Activated naive CD4-positive, alpha-beta T cell (primary cell): Measurements from ENCODE around the gene FREM1.
"Not testable (repeated sequence)": the region's sequence is repeated elsewhere in the genome, so short reads cannot be mapped to it uniquely, and the experiment has no call there.

Experiments used
- DNase-seq, 4 experiments: peaks; one replicate each; lab custom pipeline; 2025; lab: John Stamatoyannopoulos, UW

Gene FREM1

DNA sequence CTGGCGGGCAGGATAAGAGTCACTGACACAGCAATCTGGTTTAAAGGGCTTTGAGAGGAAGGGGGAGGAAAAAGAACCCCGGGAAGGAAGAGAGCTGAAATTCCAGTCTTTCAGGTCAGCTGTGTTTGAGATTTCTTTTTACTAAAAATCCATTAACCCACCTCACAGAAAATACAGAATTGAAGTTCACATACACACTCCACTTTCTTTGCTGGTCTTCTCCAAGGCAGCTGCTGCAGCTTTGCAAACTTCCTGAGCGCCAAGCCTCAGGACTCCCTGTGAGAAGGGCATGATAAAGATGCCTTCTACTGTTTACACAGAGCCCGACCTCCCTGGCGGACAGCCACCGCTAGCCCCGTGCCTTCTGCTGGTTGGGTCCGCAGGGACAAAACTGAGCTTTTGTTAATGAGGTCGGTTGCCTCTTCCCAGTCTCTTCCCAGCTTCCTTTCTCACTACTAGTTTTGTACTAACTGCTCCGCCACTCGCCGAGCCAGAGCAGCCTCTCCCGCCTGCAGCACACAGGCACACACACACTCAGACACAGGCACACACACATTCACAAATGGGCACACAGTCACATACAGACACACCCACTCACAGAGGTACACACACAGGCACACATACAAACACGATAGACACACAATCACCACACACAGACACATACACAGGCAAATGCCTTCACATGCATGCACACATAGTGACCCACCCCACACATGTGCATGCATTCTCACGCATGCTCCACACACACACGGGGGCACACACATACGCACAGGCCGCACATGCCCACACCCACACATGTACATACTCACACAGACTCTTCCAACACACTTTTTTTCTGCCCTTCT lies at the start of gene FREM1:
TSS of gene FREM1 (minus strand) at position 468 of the 845 bp plus-strand sequence. CDS start 41,451 bp downstream, outside the sequence.
- DNase-seq: no peak

DNA sequence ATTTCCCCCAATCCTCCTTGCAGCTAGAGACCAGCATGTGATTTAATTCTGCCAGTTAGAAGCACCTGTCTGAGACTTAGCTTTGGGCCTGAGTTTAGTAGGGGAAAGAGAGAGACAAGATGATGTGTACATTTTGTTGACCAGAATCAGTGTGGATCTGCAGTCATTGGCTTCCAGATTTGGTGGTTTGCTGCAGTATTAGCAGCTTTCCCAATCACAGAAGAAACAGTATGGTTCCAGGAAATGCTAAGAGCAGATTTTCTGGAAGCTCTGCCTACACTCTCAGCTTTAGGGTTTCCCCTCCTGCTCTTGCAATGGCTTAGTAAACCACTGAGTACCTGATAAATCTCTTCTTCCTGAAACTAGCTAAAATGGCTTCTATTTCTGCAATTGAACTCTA lies 48.8 kb upstream of the FREM1 start:
- no peak for DNase-seq

GRCh38 chr9:14957109-14957508 lies 46.9 kb upstream of the FREM1 start:
- DNase-seq: no peak

DNA sequence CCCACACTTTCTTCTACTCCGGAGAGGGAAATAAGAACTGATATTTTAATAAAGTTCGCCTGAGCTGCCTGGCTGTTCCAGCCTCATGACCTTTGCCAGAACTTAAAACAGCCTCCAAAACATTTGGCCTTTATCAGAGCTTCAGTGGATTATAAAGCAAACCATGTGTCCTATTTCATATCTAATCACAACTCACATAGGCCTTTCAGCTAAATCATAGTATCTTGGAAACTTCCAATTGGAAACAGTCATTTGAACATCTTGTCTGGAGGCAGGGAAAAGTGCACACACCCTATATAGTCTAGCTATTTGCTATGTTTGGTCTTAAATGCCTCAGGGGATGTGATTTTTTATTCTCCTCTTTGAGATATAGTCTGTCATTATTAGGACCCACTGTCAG lies 46.0 kb upstream of the FREM1 start:
- DNase-seq: no peak

DNA sequence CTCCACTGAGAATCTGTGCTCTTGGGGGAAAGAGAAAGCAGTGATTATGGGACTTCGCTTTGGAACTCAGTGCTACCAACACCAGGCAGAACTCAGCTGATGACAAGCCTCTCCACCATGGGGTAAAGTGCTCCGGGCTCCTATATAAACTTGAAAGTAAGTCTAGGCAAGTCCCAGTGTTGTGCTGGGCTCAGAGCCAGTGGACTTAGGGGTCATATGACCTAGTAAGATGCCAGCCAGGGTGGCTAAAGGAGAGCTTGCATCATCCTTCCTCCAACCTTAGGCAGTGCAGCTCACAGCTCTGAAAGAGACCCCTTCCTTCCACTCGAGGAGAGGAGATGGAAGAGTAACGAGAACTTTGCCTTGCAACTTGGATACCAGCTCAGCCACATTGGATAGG lies 35.1 kb upstream of the FREM1 start:
- no peak for DNase-seq

DNA sequence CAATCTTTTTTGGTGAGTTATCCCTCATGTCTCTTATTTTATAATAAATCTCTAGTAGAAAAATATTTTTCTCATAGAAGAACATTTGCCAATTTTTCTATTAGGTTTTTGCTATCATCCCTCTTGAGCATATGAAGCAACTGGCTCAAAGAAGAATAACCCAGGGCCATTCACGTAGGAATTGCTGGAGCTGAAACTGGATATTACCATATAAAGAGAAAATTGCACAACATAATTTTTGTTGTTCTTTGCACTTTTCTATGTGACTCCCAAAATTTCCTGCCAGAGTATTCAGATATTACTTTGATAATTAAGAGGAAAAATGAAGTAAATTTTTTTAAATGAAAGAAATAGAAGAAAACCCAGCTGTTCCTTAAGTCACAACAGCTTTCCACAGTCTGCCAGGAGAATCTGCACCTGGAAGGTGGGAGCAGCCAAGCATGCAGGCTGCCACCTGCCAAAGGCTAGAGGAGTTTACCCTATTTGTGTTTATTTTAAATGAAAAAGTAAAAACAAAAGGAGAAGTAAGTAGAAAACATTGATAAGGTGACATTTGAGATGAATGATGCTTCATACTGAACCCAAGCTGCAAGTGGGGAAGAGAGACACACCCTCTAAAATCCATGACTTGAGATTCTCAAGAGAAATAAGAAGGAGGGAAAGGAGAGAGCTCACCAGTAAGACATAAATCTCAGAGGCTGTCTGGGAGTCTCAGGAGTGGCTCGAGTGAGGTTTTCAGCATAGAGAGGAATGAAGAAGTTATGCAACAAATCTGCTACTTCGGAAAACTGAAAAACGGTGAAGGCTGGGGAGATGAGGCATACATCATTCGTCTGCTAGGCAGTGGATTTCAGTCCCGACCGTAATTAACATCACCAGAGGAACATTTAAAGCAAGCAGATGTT lies 31.5 kb upstream of the FREM1 start:
- DNase-seq: no peak

- DNase-seq: no peak
Measured at GRCh38 chr9:14939378-14939777, 29.1 kb upstream of the FREM1 start.

DNA sequence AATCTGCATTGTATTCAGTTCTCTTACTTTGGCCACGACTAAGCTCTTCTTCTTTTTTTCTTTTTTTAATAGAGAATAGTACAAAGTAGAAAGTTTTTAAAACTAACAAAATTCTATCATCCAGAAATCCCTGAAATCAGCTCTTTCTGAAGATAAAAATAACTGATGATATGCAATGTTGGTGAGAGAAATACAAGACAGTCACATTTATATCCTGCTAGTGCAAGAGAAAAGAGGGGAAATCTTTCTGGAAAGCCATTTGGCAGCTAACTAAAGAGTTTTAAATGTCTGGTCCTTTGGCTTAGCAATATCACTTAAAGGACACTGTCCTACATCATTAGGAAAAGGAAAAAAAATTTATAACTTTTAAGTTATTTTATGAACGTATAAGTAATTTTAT lies 27.0 kb upstream of the FREM1 start:
- DNase-seq: no peak

DNA sequence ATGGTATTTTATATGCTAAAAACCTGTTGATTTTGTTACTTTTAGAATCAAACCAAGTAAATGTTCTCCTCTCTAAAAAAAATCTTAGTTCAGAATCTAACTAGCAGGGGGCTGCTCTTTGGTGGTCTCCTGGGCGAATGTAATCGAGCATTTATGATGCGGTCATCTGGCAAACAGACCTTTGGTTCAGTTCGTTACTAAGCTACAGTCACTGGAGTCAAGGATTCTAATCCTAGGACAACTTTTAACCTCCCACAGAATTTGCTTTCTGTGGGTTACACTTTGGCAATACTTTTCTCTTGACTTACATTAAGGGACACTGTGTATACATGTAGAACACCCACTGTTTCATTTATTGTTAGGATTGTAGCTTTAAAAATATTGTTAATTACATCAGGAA lies 26.3 kb upstream of the FREM1 start:
- DNase-seq: no peak

DNA sequence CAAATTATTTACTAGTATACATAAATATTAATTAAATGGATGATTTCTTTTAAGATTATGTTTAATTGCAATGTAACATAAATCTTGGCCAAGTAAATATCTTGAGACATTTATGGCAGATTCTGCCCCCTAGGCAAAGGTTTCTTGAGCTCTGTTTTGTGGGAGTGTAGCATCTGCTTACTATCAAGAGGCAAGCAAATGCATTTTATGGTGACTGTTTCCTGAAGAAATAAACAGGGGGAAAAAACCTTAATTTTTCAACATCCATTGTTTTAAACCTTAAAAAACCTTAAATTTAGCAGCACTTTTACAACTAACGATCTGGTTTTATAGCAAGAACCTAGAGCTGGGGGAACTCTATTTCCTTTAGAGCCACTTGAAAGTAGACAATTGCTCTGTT lies 25.7 kb upstream of the FREM1 start:
- DNase-seq: no peak

DNA sequence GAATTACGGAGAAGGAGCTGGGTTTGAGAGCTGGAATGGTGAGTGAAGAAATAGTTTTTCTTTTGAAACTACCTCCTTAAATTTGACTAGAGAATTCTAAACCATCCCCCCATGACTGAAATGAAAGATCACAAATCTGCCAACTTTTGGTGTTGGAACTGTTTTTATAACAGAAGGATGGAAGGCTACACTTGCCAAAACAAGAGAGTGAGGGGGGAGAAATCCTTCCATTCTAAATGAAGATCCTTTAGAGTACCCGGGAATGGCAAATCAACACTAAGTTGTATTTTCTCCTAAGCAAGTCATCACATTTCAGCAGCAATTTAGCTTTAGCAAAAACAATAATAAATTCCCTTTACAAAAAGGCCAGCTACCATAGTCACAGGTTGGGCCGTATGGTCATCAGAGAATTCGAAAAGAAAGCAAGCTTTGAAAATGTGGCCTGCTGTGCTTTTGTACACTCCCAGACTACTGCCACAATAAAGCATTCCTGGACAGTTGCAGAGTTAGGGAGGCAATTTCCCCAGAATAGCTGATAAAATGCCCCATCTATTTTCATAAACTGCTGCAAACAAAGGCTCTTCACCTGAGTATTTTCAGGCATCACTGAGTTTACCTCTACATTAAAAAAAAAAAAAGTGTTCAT lies 25.0 kb upstream of the FREM1 start:
- no peak for DNase-seq

DNA sequence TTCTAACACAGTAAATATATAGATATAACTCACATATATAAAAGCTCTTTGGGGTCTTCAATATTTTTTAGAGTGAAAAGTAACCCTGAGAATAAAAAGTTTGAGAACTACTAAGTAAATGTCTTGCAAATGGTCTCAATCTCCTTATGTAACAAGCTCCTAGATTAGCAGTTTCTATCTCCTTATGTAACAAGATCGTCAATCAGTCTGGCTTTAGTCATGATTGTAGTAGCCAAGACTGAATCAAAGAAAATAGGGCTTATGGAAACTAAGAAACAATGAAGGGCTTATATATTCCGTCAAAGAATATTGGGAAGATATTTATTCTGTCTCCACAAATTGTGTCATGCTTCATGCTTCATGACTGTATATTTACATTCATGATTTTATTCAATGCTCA lies 22.4 kb upstream of the FREM1 start:
- no peak for DNase-seq

DNA sequence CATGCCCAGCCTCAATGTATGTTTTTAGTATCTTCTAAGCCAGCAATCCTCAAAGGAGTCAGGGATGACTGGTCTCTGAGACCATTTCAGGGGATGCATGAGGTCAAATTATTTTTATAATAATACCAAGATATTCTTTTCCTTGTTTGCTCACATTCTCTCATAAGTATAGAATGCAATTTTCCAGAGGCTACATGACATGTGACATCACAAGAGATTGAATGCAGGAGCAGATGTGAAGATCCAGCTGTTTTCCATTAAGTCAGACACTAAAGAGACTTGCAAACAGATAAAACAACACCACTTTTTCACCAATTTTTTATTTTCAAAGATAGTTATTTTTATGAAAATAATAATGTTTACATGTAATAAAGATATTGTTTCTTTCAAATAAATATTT lies 22.0 kb upstream of the FREM1 start:
- DNase-seq: no peak

DNA sequence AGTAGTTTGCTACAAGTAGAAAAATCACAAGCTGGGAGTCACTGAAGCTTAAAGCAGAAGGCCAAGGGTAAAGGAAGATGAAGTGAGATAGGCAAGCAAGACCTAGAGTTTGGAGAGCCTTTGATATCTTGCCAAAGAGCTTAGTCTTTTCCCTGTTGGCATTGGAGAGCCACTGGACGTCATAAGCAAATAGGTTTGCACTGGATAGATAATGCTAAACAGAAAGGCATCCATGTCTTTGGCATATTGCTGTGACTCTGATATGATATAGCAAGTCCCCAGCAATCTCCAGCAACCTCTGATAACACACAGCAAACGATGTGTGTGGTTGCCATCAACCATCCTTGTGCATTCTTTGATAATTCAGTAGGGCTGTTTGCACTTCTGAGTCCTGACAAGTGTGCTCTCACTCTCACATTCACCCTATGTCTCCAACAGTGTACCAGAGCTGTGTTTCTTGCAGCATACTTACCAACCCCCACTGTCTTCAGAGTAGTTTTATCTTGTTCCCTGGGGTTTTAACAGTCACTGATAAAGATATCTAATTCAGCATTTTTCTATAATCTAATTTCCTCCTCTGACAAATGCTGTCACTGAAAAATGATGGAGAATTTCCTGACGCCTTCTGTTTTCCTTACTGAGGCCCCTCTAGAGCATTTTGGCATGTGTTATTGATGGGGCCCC lies 16.9 kb upstream of the FREM1 start:
- no peak for DNase-seq

DNA sequence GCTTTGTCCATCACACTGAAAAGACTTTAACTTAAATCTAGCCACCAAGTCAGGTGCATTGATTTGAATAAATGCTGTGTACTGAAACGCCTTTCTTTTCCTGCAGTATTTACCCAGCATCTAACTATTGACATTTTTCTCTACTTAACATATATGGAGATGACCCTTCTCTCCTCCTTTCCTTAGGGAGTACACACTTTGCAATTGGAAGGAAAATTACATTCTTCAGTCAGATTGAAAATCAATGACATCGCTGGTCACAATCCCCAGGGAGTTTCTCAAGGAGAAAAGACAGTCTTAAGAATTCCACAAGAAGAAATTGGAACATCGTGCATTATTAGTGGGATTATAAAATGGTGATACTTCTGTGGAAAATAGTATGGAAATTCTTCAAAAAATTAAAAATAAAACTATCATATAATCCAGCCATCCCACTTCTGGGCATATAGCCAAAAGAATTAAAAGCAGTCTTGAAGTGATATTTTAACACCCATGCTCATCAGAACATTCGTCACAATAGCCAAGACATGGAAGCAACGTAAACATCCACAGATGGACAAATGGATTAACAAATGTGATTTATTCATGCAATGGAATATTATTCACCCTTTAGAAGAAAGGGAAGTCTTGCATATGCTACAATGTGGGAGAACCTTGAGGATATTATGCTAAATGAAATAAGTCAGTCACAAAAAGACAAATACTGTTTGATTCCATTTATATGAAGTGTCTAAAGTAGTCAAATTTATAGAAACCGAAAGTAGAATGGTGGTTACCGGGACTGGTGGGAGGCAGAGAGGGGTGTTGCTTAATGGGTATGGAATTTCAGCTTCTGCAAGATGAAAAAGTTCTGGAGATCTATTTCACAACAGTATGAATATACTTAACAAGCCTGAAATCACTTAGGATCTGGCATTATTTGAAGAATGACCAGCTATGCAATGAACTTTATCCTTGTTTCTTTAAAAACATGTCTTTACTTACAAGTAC lies 14.3 kb upstream of the FREM1 start:
- no peak for DNase-seq

GRCh38 chr9:14923701-14924100 lies 13.5 kb upstream of the FREM1 start:
- no peak for DNase-seq

- not testable (repeated sequence) for DNase-seq
Measured at GRCh38 chr9:14920805-14921204, 10.6 kb upstream of the FREM1 start.

GRCh38 chr9:14913366-14913765 lies 3.1 kb upstream of the FREM1 start:
- DNase-seq: no peak

- no peak for DNase-seq
Measured at GRCh38 chr9:14912859-14913258, 2.6 kb upstream of the FREM1 start.

- no peak for DNase-seq
Measured at GRCh38 chr9:14911046-14911445, 818 bp upstream of the FREM1 start.

DNA sequence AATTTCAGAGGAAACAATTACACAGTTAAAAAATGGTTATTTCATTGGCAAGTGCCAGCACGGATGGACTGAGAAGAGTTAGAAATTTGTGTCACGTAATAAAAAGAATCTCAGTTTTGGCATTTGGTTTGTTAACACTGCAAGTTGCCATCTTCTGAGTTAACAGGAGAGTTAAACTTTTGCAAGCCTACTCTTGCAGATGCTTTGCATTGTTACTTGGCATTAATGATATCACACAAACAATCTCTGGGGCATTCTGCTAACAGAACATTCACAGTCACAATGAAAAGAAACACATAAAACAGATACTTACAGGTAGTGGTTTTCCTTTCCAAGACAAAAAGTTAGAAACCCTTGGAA lies 647 bp downstream of the FREM1 start:
- no peak for DNase-seq
